Stimulated activated CD4-positive, alpha-beta T cell treated with anti-CD3 and anti-CD28 coated beads, Interleukin-1b, Interleukin-23, amount 100 ng/mL, for 1 hour (primary cell): ENCODE data around the gene RBM33.

Experiments used
- DNase-seq, 2 donors: peaks; one replicate each; pipeline ENCODE4 v3.0.0-alpha.2; 2020; ENCODE audit warnings: low read depth in 2 of 2

Gene RBM33

GRCh38 chr7:155694851-155695250 is 50.4 kb downstream of the RBM33 start:
- no peak for DNase-seq

GRCh38 chr7:155696747-155697146 is 52.3 kb downstream of the RBM33 start:
- DNase-seq = no peak

- no peak for DNase-seq
These were observed 54.2 kb downstream of the RBM33 start for GRCh38 chr7:155698633-155699032.

GRCh38 chr7:155699180-155699579 is 54.7 kb downstream of the RBM33 start:
- DNase-seq = no peak

- DNase-seq = no peak
These were observed 56.4 kb downstream of the RBM33 start for GRCh38 chr7:155700847-155701246.

- DNase-seq = no peak
These were observed 57.6 kb downstream of the RBM33 start for GRCh38 chr7:155701972-155702544.

- DNase-seq = no peak
These were observed 58.2 kb downstream of the RBM33 start for GRCh38 chr7:155702616-155703015.

GRCh38 chr7:155705623-155706360 is 61.3 kb downstream of the RBM33 start:
- no peak for DNase-seq

GRCh38 chr7:155706376-155706775 is 61.9 kb downstream of the RBM33 start:
- DNase-seq = no peak

- DNase-seq = no peak
These were observed 65.0 kb downstream of the RBM33 start for GRCh38 chr7:155709453-155709852.

GRCh38 chr7:155710031-155710430 is 65.6 kb downstream of the RBM33 start:
- no peak for DNase-seq

GRCh38 chr7:155710530-155710929 is 66.1 kb downstream of the RBM33 start:
- DNase-seq = no peak

GRCh38 chr7:155711081-155711480 is 66.6 kb downstream of the RBM33 start:
- DNase-seq = no peak

GRCh38 chr7:155713384-155713783 is 68.9 kb downstream of the RBM33 start:
- DNase-seq = no peak

GRCh38 chr7:155714702-155715101 is 70.2 kb downstream of the RBM33 start:
- DNase-seq = no peak

- no peak for DNase-seq
These were observed 70.8 kb downstream of the RBM33 start for GRCh38 chr7:155715111-155715805.

- no peak for DNase-seq
These were observed 72.7 kb downstream of the RBM33 start for GRCh38 chr7:155717010-155717744.

- no peak for DNase-seq
These were observed 76.6 kb downstream of the RBM33 start for GRCh38 chr7:155721056-155721455.

GRCh38 chr7:155722118-155722517 is 77.7 kb downstream of the RBM33 start:
- DNase-seq = no peak

GRCh38 chr7:155722936-155723335 is 78.5 kb downstream of the RBM33 start:
- DNase-seq = no peak

- DNase-seq = no peak
These were observed 80.0 kb downstream of the RBM33 start for GRCh38 chr7:155724327-155725005.

GRCh38 chr7:155725006-155725355 is 80.5 kb downstream of the RBM33 start:
- no peak for DNase-seq
